CD4-positive, alpha-beta T cell (primary cell): ENCODE data around the gene ABCC2. TPM values are rescaled to one million over a fixed set of nuclear protein-coding genes. Genes with fewer than 3 reads are reported as not detected.
"Not testable (repeated sequence)": the region's sequence is repeated elsewhere in the genome, so short reads cannot be mapped to it uniquely, and the experiment has no call there.

Experiments used
- ATAC-seq: fragments of 200-7000 bp; cut with Tn5 transposase; one replicate; pipeline ENCODE4 v1.10.0; 2022; ENCODE audit warnings: mild to moderate bottlenecking; ENCODE audit not compliant: poor library complexity
- CTCF ChIA-PET: fragments of 350-600 bp; sonication (Branson Sonifier 250); formaldehyde crosslinking; loops from one replicate; lab custom pipeline; 2021; ENCODE audit warnings: antibody characterized with exemption, inconsistent platforms; lab: Charles Lee
- POLR2A ChIA-PET: fragments of 350-600 bp; sonication (Branson Sonifier 250); formaldehyde crosslinking; loops from one replicate; lab custom pipeline; 2021; ENCODE audit warnings: antibody characterized with exemption, inconsistent platforms; lab: Charles Lee
- DNase-seq, 14 experiments: peaks; one replicate each; pipeline ENCODE4 v3.0.0-alpha.2; 2013 to 2020; ENCODE audit warnings: mixed read lengths in 2 of 14
- H3K27ac ChIP-seq, 2 donors: one replicate each; pipeline versions ENCODE4 v1.5.1 to v1.7.0; 2013; ENCODE audit warnings: low read length in 2 of 2, low read depth in 1 of 2, mild to moderate bottlenecking in 1 of 2
- H3K27me3 ChIP-seq, 2 experiments: 1 replicate in 1 of 2; 2 replicates in 1 of 2; pipeline versions ENCODE4 v1.6.1 to v1.7.0; 2013; ENCODE audit warnings: low read length in 2 of 2, control low read depth in 1 of 2, mild to moderate bottlenecking in 1 of 2, moderate library complexity in 1 of 2; ENCODE audit not compliant: insufficient read depth in 2 of 2, control insufficient read depth in 1 of 2
- H3K36me3 ChIP-seq: one replicate; pipeline ENCODE4 v1.6.1; 2013; ENCODE audit warnings: low read length, control low read depth; ENCODE audit not compliant: insufficient read depth
- H3K4me1 ChIP-seq: one replicate; pipeline ENCODE4 v1.6.1; 2013; ENCODE audit warnings: low read length, control low read depth; ENCODE audit not compliant: insufficient read depth
- H3K4me3 ChIP-seq: one replicate; pipeline ENCODE4 v1.5.1; 2013; ENCODE audit warnings: mild to moderate bottlenecking, low read length, moderate library complexity
- H3K9me3 ChIP-seq, 2 experiments: 1 replicate in 1 of 2; 2 replicates in 1 of 2; pipeline versions ENCODE4 v1.6.1 to v1.7.0; 2013; ENCODE audit warnings: low read length in 2 of 2, mild to moderate bottlenecking in 2 of 2, control low read depth in 1 of 2, moderate library complexity in 1 of 2; ENCODE audit not compliant: control insufficient read depth in 1 of 2, insufficient read depth in 1 of 2
- H3K27ac Mint-ChIP-seq: one replicate; pipeline ENCODE4 v1.8.0; 2020; ENCODE audit warnings: mixed read lengths
- H3K27me3 Mint-ChIP-seq: one replicate; pipeline ENCODE4 v1.8.0; 2021; ENCODE audit warnings: mixed read lengths
- H3K36me3 Mint-ChIP-seq: one replicate; pipeline ENCODE4 v1.8.0; 2021; ENCODE audit warnings: low read depth, mixed read lengths
- H3K4me1 Mint-ChIP-seq: one replicate; pipeline ENCODE4 v1.8.0; 2021; ENCODE audit warnings: low read depth, mixed read lengths
- H3K4me3 Mint-ChIP-seq: one replicate; pipeline ENCODE4 v1.8.0; 2020; ENCODE audit warnings: mild to moderate bottlenecking, mixed read lengths
- H3K9me3 Mint-ChIP-seq: one replicate; pipeline ENCODE4 v1.8.0; 2020; ENCODE audit warnings: mixed read lengths
- intact Hi-C, 2 experiments: fragments of 100-400 bp; cut with DNase I in 1 of 2; cut with micrococcal nuclease in 1 of 2; formaldehyde crosslinking; loops; one replicate each; pipeline versions ENCODE4 v1.15.1 to v1.9.0; 2023 to 2025; cut with DNase I, micrococcal nuclease
- polyA plus RNA-seq, 2 donors: library from polyadenylated mRNA; unstranded; fragments of 120-200 nt; gene quantifications; one replicate each; pipeline ENCODE4 v1.2.1, GENCODE V29; 2013
- total RNA-seq, 174 experiments: library from RNA in 2 of 174; stranded (reverse) in 2 of 174; gene quantifications; one replicate each; pipeline ENCODE4 v1.2.3 and lab custom pipeline; 2021 to 2026
- TF ChIP-seq, protein P1 (sequence below): fragments of 200-600 bp; IDR thresholded peaks from one replicate; pipeline ENCODE4 v1.8.0; 2022; ENCODE audit warnings: antibody characterized with exemption, mild to moderate bottlenecking

ABCC2 gene
- 1 to 10 TPM; 3.0 to 3.4 TPM for total RNA-seq
- 1.4 TPM for polyA plus RNA-seq (2013, experiment 1 of 2)
- 2.4 TPM for polyA plus RNA-seq (2013, experiment 2 of 2)
- total RNA-seq (lab: John Stamatoyannopoulos, UW) = 1.3 to 16.3 (median 5.2) reads per million in 172 experiments

DNA sequence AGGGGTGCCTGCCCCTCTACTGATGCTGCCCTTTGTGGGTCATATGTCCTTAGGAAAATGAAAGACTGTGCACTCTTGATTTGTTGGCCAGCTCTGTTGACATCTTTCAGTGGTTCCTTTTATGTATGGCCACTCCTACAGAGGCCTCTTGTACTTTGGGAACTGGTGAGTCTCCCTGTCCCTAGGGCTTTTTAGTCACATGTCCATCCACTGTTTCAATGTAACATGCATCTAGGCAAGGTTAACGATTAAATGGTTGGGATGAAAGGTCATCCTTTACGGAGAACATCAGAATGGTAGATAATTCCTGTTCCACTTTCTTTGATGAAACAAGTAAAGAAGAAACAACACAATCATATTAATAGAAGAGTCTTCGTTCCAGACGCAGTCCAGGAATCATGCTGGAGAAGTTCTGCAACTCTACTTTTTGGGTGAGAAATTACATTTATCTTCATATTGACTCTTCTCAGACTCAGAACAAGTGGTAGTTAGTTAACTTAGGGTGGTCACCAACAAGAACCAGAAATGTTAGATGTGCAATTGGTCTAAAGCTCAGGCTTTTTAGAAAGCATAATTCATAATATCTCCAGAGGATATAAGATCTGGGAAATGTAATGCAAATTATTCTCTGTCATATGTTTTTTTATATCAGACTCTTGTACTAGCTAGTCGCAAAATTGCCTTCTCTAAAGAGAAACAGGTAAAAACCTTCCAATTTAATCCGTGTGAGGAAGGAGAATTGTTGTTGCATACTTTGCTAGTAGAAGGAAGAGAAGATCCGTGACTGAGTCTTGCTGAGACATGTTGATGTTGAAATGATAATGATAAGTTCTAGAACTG lies at the start of gene ABCC2:
ABCC2 (plus strand) TSS at position 194 of the 840 bp plus-strand sequence; CDS start at position 399, 205 bp downstream.
- Histone ChIP-seq H3K36me3 (no peaks in the 10 kb centered on the region), H3K27ac (no peak within 1 kb of the TSS), H3K27me3 (no peaks in the 10 kb centered on the region), H3K4me1 (no peaks in the 10 kb centered on the region), H3K9me3 (no peaks in the 10 kb centered on the region), H3K4me3 (no peak within 1 kb of the TSS)
- DNase-seq = no peak
- H3K9me3 Mint-ChIP-seq = peaks cover 3% of the 10 kb centered on the region
- no peaks in the 10 kb centered on the region for H3K4me1 Mint-ChIP-seq
- H3K4me3 Mint-ChIP-seq = no peak within 1 kb of the TSS
- no peaks in the 10 kb centered on the region for H3K27me3 Mint-ChIP-seq
- TF ChIP-seq, protein P1, sequence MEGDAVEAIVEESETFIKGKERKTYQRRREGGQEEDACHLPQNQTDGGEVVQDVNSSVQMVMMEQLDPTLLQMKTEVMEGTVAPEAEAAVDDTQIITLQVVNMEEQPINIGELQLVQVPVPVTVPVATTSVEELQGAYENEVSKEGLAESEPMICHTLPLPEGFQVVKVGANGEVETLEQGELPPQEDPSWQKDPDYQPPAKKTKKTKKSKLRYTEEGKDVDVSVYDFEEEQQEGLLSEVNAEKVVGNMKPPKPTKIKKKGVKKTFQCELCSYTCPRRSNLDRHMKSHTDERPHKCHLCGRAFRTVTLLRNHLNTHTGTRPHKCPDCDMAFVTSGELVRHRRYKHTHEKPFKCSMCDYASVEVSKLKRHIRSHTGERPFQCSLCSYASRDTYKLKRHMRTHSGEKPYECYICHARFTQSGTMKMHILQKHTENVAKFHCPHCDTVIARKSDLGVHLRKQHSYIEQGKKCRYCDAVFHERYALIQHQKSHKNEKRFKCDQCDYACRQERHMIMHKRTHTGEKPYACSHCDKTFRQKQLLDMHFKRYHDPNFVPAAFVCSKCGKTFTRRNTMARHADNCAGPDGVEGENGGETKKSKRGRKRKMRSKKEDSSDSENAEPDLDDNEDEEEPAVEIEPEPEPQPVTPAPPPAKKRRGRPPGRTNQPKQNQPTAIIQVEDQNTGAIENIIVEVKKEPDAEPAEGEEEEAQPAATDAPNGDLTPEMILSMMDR = no peak
- ChIA-PET POLR2A (no interaction called here), CTCF (no interaction called here)
- H3K27ac Mint-ChIP-seq = no peak within 1 kb of the TSS
- intact Hi-C loops = no loop called here
- no peak for ATAC-seq
- no peaks in the 10 kb centered on the region for H3K36me3 Mint-ChIP-seq

- POLR2A ChIA-PET = interaction anchor here (2.4 to 2.9 kb wide), 2 partner anchors 113 to 303 kb away, joined by 12 to 57 read pairs; partner anchors contain the start of genes GOT1 and SLC25A28
- Mint-ChIP-seq H3K27ac (peak overlapping the region; percentile 5), H3K9me3 (no peaks in the 10 kb centered on the region), H3K36me3 (peaks cover 53% of the 10 kb centered on the region), H3K4me3 (peak overlapping the region; percentile 76), H3K27me3 (no peaks in the 10 kb centered on the region), H3K4me1 (peaks cover 52% of the 10 kb centered on the region)
- intact Hi-C loops = loop anchor here (5.0 to 10.0 kb wide), 7 partner anchors 71 to 1601 kb away; partner anchors contain the start of genes ERLIN1 (in 1 of the 2), HPS1 (in 1 of the 2), R3HCC1L (in 1 of the 2) and SLC25A28 (in 1 of the 2)
- CTCF ChIA-PET = interaction anchor here (1.1 to 2.2 kb wide), 3 partner anchors 10 to 341 kb away, joined by 4 to 7 read pairs (median 5); partner anchors contain the start of gene DNMBP
- Histone ChIP-seq H3K4me3 (no peak overlapping the region), H3K9me3 (no peaks in the 10 kb centered on the region), H3K27ac (no peak overlapping the region), H3K4me1 (peaks cover 26% of the 10 kb centered on the region), H3K27me3 (no peaks in the 10 kb centered on the region), H3K36me3 (peaks cover 23% of the 10 kb centered on the region)
- DNase-seq (peak in 1 of 14 experiments; percentile 19), ATAC-seq (no peak)
- TF ChIP-seq, protein P1 = no peak
Observed at GRCh38 chr10:99733366-99733765, 49.1 kb upstream of the ABCC2 start.

GRCh38 chr10:99734111-99734510 lies 48.3 kb upstream of the ABCC2 start:
- CTCF ChIA-PET = interaction anchor here (1.1 to 1.3 kb wide), 2 partner anchors 275 to 342 kb away, joined by 4 to 5 read pairs; partner anchors contain the start of gene DNMBP
- not testable (repeated sequence) for H3K9me3 ChIP-seq

More at GRCh38 chr10:99734111-99734510, 48.3 kb upstream of the ABCC2 start:
- H3K9me3 Mint-ChIP-seq, ATAC-seq, H3K27me3 Mint-ChIP-seq, H3K4me3 Mint-ChIP-seq, H3K4me3 ChIP-seq, H3K27ac ChIP-seq, DNase-seq, POLR2A ChIA-PET, H3K27me3 ChIP-seq: not testable (repeated sequence)
- peaks cover 26% of the 10 kb centered on the region for H3K4me1 ChIP-seq
- Mint-ChIP-seq H3K4me1 (peaks cover 52% of the 10 kb centered on the region), H3K27ac (peak overlapping the region; percentile 5), H3K36me3 (peaks cover 56% of the 10 kb centered on the region)
- intact Hi-C loops = loop anchor here (5.0 to 10.0 kb wide), 7 partner anchors 72 to 1602 kb away; partner anchors contain the start of genes ERLIN1 (in 1 of the 2), HPS1 (in 1 of the 2), R3HCC1L (in 1 of the 2) and SLC25A28 (in 1 of the 2)
- H3K36me3 ChIP-seq = peaks cover 25% of the 10 kb centered on the region
